GM12878 (cell line): ENCODE measurements around the gene COMMD7. TPM values are rescaled to one million over a fixed set of nuclear protein-coding genes. Genes with fewer than 3 reads are reported as not detected.

ENCODE experiments used
- ATAC-seq: fragments of 200-7000 bp; cut with Tn5 transposase; 3 replicates; pipeline ENCODE4 v1.9.1; 2020; ENCODE audit warnings: mild to moderate bottlenecking, moderate library complexity
- BruUV-seq: library from RNA; stranded (reverse); fragments of 400-500 nt; replicated peaks from 2 replicates; lab custom pipeline; 2021; lab: Mats Ljungman, UMichigan
- CTCF ChIA-PET: fragments of 300-600 bp; sonication (Branson Sonifier 250); formaldehyde crosslinking; extraction: SDS; loops from one replicate; lab custom pipeline; 2021; ENCODE audit warnings: inconsistent platforms; lab: Yijun Ruan, JAX
- POLR2A ChIA-PET: fragments of 350-600 bp; formaldehyde crosslinking; extraction: SDS; loops from one replicate; lab custom pipeline; 2021; ENCODE audit warnings: inconsistent platforms; lab: Charles Lee
- RAD21 ChIA-PET: fragments of 300-600 bp; sonication (Branson Sonifier 250); formaldehyde crosslinking; loops from one replicate; lab custom pipeline; 2023; ENCODE audit warnings: antibody characterized with exemption; ENCODE audit not compliant: unreplicated experiment; lab: Charles Lee
- SMC1A ChIA-PET: fragments of 300-600 bp; sonication (Branson Sonifier 250); formaldehyde crosslinking; loops from one replicate; lab custom pipeline; 2023; ENCODE audit not compliant: unreplicated experiment, uncharacterized antibody; lab: Charles Lee
- DNase-seq: peaks from one replicate; pipeline ENCODE4 v3.0.0-alpha.2; 2011; ENCODE audit warnings: low read depth, low spot score
- FAIRE-seq: peaks from 3 replicates; lab custom pipeline; 2011; peaks lifted over from hg19 to GRCh38; lab: Jason Lieb, UNC
- H2AFZ ChIP-seq: 2 replicates; pipeline ENCODE4 v1.6.0; 2011; ENCODE audit warnings: low read depth, low read length, control low read depth; ENCODE audit not compliant: control insufficient read depth
- H3K27ac ChIP-seq: 2 replicates; pipeline ENCODE4 v1.5.1; 2011; ENCODE audit warnings: control low read depth; ENCODE audit not compliant: control insufficient read depth, insufficient read depth
- H3K27me3 ChIP-seq, 2 experiments: replicated peaks in 1 of 2; 2 replicates each; pipeline versions ENCODE4 v1.6.0 to v1.6.1; 2011; ENCODE audit warnings: low read length in 1 of 2; ENCODE audit not compliant: control insufficient read depth in 2 of 2, insufficient read depth in 2 of 2
- H3K36me3 ChIP-seq, 2 experiments: 2 replicates each; pipeline ENCODE4 v1.5.1; 2011; ENCODE audit warnings: low read length in 1 of 2; ENCODE audit not compliant: control insufficient read depth in 2 of 2, insufficient read depth in 2 of 2
- H3K4me1 ChIP-seq: 2 replicates; pipeline ENCODE4 v1.6.1; 2011; ENCODE audit warnings: mild to moderate bottlenecking, low read length, moderate library complexity, mixed read lengths; ENCODE audit not compliant: control insufficient read depth, insufficient read depth
- H3K4me2 ChIP-seq: 2 replicates; pipeline ENCODE4 v1.6.0; 2011; ENCODE audit warnings: control low read depth; ENCODE audit not compliant: control insufficient read depth, insufficient read depth
- H3K4me3 ChIP-seq: fragments of 200-600 bp; sonication (generic); 2 replicates; pipeline ENCODE4 v1.5.1; 2016
- H3K79me2 ChIP-seq: 2 replicates; pipeline ENCODE4 v1.6.0; 2011; ENCODE audit warnings: low read length; ENCODE audit not compliant: control insufficient read depth, insufficient read depth
- H3K9ac ChIP-seq: 2 replicates; pipeline ENCODE4 v1.8.0; 2011; ENCODE audit warnings: low read length, control low read depth, mixed read lengths; ENCODE audit not compliant: control insufficient read depth, insufficient read depth
- H3K9me3 ChIP-seq: replicated peaks from 3 replicates; pipeline ENCODE4 v1.5.1; 2011; ENCODE audit warnings: mild to moderate bottlenecking, low read length; ENCODE audit not compliant: control insufficient read depth, insufficient read depth
- H4K20me1 ChIP-seq: 2 replicates; pipeline ENCODE4 v1.6.0; 2011; ENCODE audit not compliant: control insufficient read depth, insufficient read depth
- BACH1 ChIP-seq: fragments of 450-650 bp; IDR thresholded peaks from 2 replicates; pipeline ENCODE4 v1.6.1; 2017; ENCODE audit warnings: mild to moderate bottlenecking, borderline replicate concordance
- ETV6 ChIP-seq, 2 experiments: fragments of 450-650 bp in 1 of 2; IDR thresholded peaks in 1 of 2; conservative IDR thresholded peaks in 1 of 2; 2 replicates each; pipeline ENCODE4 v1.6.1; 2014; ENCODE audit warnings: antibody characterized with exemption in 1 of 2, borderline replicate concordance in 1 of 2, low read depth in 1 of 2, mild to moderate bottlenecking in 1 of 2, moderate library complexity in 1 of 2
- NBN ChIP-seq: fragments of 450-650 bp; IDR thresholded peaks from 2 replicates; pipeline ENCODE4 v1.6.1; 2016
- RCOR1 ChIP-seq: conservative IDR thresholded peaks from 2 replicates; pipeline ENCODE4 v1.6.1; 2012; ENCODE audit warnings: low read depth, low read length, improper control_type of control experiment
- WGBS: methylation state at CpG from one replicate; pipeline ENCODE4 v1.1.6; 2016; ENCODE audit warnings: low lambda C conversion rate; ENCODE audit not compliant: insufficient replicate concordance, insufficient coverage; ENCODE audit errors: missing lambda C conversion rate; 5-methylcytosine and 5-hydroxymethylcytosine counted together
- in situ Hi-C: fragments of 300-500 bp; cut with MboI; formaldehyde crosslinking; loops from 9 replicates; pipeline ENCODE4 v1.14.3; 2018; ENCODE audit warnings: mixed read lengths
- intact Hi-C: fragments of 100-400 bp; cut with micrococcal nuclease; formaldehyde crosslinking; loops from one replicate; pipeline ENCODE4 v1.14.2; 2022; ENCODE audit not compliant: unreplicated experiment
- polyA plus RNA-seq, 11 experiments: library from polyadenylated mRNA; depleted of rRNA in 4 of 11; unstranded in 6 of 11; stranded (reverse) in 5 of 11; fragments of >200 nt; fragmentation: Nextera tagmentation in 4 of 11; fragmentation: Illumina TruSeq in 1 of 11; extraction: Ambion mirVana in 4 of 11; extraction: Trizol in 1 of 11; gene quantifications; 1 replicate in 1 of 11; 2 replicates in 10 of 11; pipeline versions ENCODE4 v1.2.1 to v1.2.3, GENCODE V29; 2011 to 2016; ENCODE audit warnings: inconsistent platforms in 2 of 11, missing spikeins in 2 of 11, low read depth in 1 of 11
- total RNA-seq, 4 experiments: library from RNA; depleted of rRNA in 3 of 4; stranded (reverse); fragments of >200 nt in 3 of 4; fragmentation: Illumina TruSeq in 1 of 4; extraction: Trizol in 1 of 4; gene quantifications; 2 replicates each; pipeline versions ENCODE4 v1.2.1 to v1.2.3, GENCODE V29; 2013 to 2021
- TF ChIP-seq, protein P1 (sequence below), 3 experiments: IDR thresholded peaks in 2 of 3; conservative IDR thresholded peaks in 1 of 3; 2 replicates each; pipeline ENCODE4 v1.5.1; 2011; ENCODE audit warnings: low read depth in 3 of 3, low read length in 3 of 3, mild to moderate bottlenecking in 3 of 3, control low read depth in 2 of 3, moderate library complexity in 2 of 3, inconsistent platforms in 1 of 3, mixed read lengths in 1 of 3; ENCODE audit not compliant: control insufficient read depth in 2 of 3, insufficient read depth in 1 of 3; ENCODE audit errors: extremely low read depth in 1 of 3

Gene COMMD7
- total and polyA plus RNA-seq, 10 of the 15 experiments (the other 5 are each of a cell fraction or from before 2014, with no cell fraction given): 9.1 to 61.0 (median 27.7) TPM

DNA sequence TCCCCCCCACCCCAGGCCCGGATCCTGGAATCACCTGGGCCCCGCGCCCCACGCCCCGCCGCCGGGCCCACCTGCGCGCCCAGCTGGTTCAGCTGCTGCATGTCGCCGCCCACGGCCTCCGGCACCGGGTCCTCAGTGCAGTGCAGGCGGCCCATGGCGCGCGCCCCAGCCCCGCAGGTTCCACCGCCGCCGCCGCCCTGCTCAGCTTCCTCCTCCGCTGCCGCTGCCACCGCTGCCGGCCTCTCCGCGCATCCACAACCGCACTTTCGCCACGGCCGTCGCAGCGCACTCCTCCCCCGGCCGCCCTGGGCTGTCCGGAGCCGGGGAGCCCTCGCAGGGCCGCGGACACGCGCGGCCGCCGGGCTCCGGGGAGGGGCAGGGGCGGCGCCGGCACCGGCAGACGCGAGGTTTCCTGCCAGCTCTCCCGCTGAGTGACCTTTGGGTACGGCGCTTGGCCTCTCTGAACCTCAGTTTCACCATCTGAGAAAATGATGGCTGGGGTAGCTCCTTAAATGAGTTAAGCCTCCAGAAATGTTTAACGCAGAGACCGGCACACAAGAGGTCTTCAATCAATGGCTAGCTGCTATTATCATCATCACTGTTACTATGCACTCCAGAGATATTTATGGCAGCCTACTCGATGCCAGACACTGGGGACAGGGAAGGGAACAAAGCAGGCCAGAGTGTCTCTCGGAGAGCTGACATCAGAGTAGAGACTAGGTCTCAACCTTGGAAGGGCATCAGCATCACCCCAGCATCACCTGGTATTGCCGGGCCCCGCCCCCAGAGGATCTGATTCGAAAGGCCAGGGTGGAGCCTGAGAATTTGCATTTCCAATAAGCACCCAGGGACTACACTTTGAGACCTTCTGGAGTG, at the start of gene COMMD7 (continued):
- TF ChIP-seq ETV6 (conservative IDR thresholded peaks at IDR 0.05 in 1 of 2, IDR thresholded peaks at IDR 0.05 in 1 of 2; ENCODE audit: borderline replicate concordance in 1 of 2, low read depth in 1 of 2): no peak

GRCh38 chr20:32792731-32793458, 49.6 kb upstream of the COMMD7 start:
- Histone ChIP-seq H2AFZ (no peak overlapping the region; the same call in 1 of the 2 replicates), H3K9me3 (no peaks in the 10 kb centered on the region), H3K79me2 (no peaks in the 10 kb centered on the region), H3K4me3 (no peak overlapping the region), H3K36me3 (no peaks in the 10 kb centered on the region), H3K27ac (peak overlapping the region; percentile 15; the same call in 1 of the 2 replicates), H3K4me1 (peaks cover 32% of the 10 kb centered on the region), H4K20me1 (no peaks in the 10 kb centered on the region), H3K9ac (no peak overlapping the region), H3K27me3 (no peaks in the 10 kb centered on the region), H3K4me2 (peak overlapping the region; percentile 28; the same call in 1 of the 2 replicates)
- FAIRE-seq (no peak), DNase-seq (no peak), ATAC-seq (no peak)
- POLR2A ChIA-PET: interaction anchor here (0.6 kb wide), 2 partner anchors 27 to 163 kb away, joined by 3 to 4 read pairs; no protein-coding TSS in a partner anchor
- CTCF ChIA-PET: interaction anchor here (0.7 to 5.7 kb wide), 10 partner anchors 14 to 418 kb away, joined by 3 to 49 read pairs (median 4); partner anchors contain the start of gene C20orf203
- in situ Hi-C loops: no loop called here
- TF ChIP-seq, protein P1, sequence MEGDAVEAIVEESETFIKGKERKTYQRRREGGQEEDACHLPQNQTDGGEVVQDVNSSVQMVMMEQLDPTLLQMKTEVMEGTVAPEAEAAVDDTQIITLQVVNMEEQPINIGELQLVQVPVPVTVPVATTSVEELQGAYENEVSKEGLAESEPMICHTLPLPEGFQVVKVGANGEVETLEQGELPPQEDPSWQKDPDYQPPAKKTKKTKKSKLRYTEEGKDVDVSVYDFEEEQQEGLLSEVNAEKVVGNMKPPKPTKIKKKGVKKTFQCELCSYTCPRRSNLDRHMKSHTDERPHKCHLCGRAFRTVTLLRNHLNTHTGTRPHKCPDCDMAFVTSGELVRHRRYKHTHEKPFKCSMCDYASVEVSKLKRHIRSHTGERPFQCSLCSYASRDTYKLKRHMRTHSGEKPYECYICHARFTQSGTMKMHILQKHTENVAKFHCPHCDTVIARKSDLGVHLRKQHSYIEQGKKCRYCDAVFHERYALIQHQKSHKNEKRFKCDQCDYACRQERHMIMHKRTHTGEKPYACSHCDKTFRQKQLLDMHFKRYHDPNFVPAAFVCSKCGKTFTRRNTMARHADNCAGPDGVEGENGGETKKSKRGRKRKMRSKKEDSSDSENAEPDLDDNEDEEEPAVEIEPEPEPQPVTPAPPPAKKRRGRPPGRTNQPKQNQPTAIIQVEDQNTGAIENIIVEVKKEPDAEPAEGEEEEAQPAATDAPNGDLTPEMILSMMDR (IDR thresholded peaks at IDR 0.05 in 2 of 3, conservative IDR thresholded peaks at IDR 0.05 in 1 of 3; ENCODE audit: control insufficient read depth in 2 of 3, extremely low read depth in 1 of 3, insufficient read depth in 1 of 3, low read depth in 3 of 3, low read length in 3 of 3): 0 out of 6 replicates have a peak, but pooled peaks of 1 of the 3 experiments have one; percentile 9
- no peak for TF ChIP-seq BACH1
- TF ChIP-seq RCOR1: no peak
- no peak for TF ChIP-seq NBN
- SMC1A ChIA-PET: interaction anchor here (0.6 to 2.1 kb wide), 8 partner anchors 10 to 303 kb away, joined by 3 to 8 read pairs (median 3); partner anchors contain the start of gene MAPRE1
- BruUV-seq: no TSS peak
- 71% methylated on average over 13 of the region's 13 CpGs for WGBS
- intact Hi-C loops: loop anchor here (5.0 kb wide), 3 partner anchors 39 to 499 kb away; no protein-coding TSS in a partner anchor
- RAD21 ChIA-PET: interaction anchor here (0.6 to 3.5 kb wide), 6 partner anchors 16 to 986 kb away, joined by 3 to 18 read pairs (median 4); partner anchors contain the start of gene MAPRE1
